HEK293T (cell line): ENCODE data around the gene PAFAH1B1.

Source experiments
- BHLHE40 ChIP-seq: fragments of 450-650 bp; IDR thresholded peaks from 2 replicates; pipeline ENCODE4 v1.6.1; 2016; ENCODE audit warnings: mild to moderate bottlenecking, moderate library complexity, borderline replicate concordance
- CTBP1 ChIP-seq: fragments of 450-650 bp; IDR thresholded peaks from 2 replicates; pipeline ENCODE4 v1.6.1; 2016; ENCODE audit warnings: borderline replicate concordance
- ELF4 ChIP-seq: fragments of 450-650 bp; IDR thresholded peaks from 2 replicates; pipeline ENCODE4 v1.6.1; 2017; ENCODE audit warnings: antibody characterized with exemption
- FOXK2 ChIP-seq: fragments of 450-650 bp; IDR thresholded peaks from 2 replicates; pipeline ENCODE4 v1.6.1; 2016; ENCODE audit warnings: mild to moderate bottlenecking
- FOXM1 ChIP-seq: fragments of 450-650 bp; IDR thresholded peaks from 2 replicates; pipeline ENCODE4 v1.6.1; 2017; ENCODE audit warnings: mild to moderate bottlenecking, borderline replicate concordance
- HDGF ChIP-seq: fragments of 450-650 bp; IDR thresholded peaks from 2 replicates; pipeline ENCODE4 v1.6.1; 2017; ENCODE audit warnings: antibody characterized with exemption, borderline replicate concordance
- L3MBTL2 ChIP-seq: fragments of 450-650 bp; conservative IDR thresholded peaks from 2 replicates; pipeline ENCODE4 v1.6.1; 2016; ENCODE audit warnings: mild to moderate bottlenecking
- NFRKB ChIP-seq: fragments of 450-650 bp; IDR thresholded peaks from 2 replicates; pipeline ENCODE4 v1.6.1; 2016; ENCODE audit warnings: mild to moderate bottlenecking, moderate library complexity
- PKNOX1 ChIP-seq: fragments of 450-650 bp; IDR thresholded peaks from 2 replicates; pipeline ENCODE4 v1.6.1; 2016
- SP1 ChIP-seq: fragments of 450-650 bp; IDR thresholded peaks from 2 replicates; pipeline ENCODE4 v1.6.1; 2017
- SUZ12 ChIP-seq: fragments of 450-650 bp; IDR thresholded peaks from 2 replicates; pipeline ENCODE4 v1.6.1; 2016; ENCODE audit warnings: mild to moderate bottlenecking

DNA sequence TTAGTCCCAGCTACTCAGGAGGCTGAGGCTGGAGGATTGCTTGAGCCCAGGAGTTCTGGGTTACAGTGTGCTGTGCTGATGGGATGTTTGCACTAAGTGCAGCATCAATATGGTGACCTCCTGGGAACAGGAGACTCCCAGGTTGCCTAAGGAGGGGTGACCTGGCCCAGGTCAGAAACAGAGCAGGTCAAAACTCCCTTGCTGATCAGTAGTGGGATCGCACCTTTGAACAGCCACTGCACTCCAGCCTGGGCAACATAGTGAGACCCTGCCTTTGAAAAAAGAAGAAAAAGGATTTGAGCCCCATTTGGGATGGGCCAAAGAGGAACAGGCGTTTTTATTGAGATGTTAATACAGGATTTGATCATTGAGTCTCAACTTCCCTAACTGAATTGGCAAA, 87.5 kb downstream of the PAFAH1B1 start:
- TF ChIP-seq FOXM1, result no peak
- no peak for TF ChIP-seq FOXK2
- no peak for TF ChIP-seq CTBP1
- no peak for TF ChIP-seq BHLHE40
- TF ChIP-seq SP1, result no peak
- TF ChIP-seq PKNOX1, result no peak
- TF ChIP-seq NFRKB, result no peak
- no peak for TF ChIP-seq SUZ12
- no peak for TF ChIP-seq HDGF
- no peak for TF ChIP-seq ELF4
- no peak for TF ChIP-seq L3MBTL2
